Cardiac fibroblast (primary cell): ENCODE results near the gene MGST2.

Experiments used
- DNase-seq, 2 donors: peaks; one replicate each; pipeline versions ENCODE4 v3.0.0 to v3.0.0-alpha.2; 2010; ENCODE audit warnings: low read depth in 2 of 2
- H3K4me3 ChIP-seq, 2 donors: replicated peaks in 1 of 2; 1 replicate in 1 of 2; 2 replicates in 1 of 2; pipeline ENCODE4 v1.5.1; 2011; ENCODE audit warnings: low read depth in 2 of 2, low read length in 2 of 2, mild to moderate bottlenecking in 2 of 2, moderate library complexity in 1 of 2
- CTCF ChIP-seq: IDR thresholded peaks from one replicate; pipeline ENCODE4 v1.5.1; 2011; ENCODE audit warnings: low read depth, mild to moderate bottlenecking, low read length, inconsistent platforms

Gene MGST2

GRCh38 chr4:139712882-139713281 lies 47.3 kb downstream of the MGST2 start:
- DNase-seq, result no peak
- no peak for TF ChIP-seq CTCF
- H3K4me3 ChIP-seq, result no peak overlapping the region

GRCh38 chr4:139715746-139716391 lies 50.2 kb downstream of the MGST2 start:
- H3K4me3 ChIP-seq, result no peak overlapping the region
- peak in 1 of 2 donors; percentile 13 for DNase-seq
- no peak for TF ChIP-seq CTCF

GRCh38 chr4:139718358-139718757 lies 52.7 kb downstream of the MGST2 start:
- H3K4me3 ChIP-seq, result no peak overlapping the region
- TF ChIP-seq CTCF, result no peak
- no peak for DNase-seq

- TF ChIP-seq CTCF, result no peak
- DNase-seq, result no peak
These were observed 53.2 kb downstream of the MGST2 start for GRCh38 chr4:139718833-139719232.

GRCh38 chr4:139719381-139720101 lies 53.9 kb downstream of the MGST2 start:
- DNase-seq, result no peak
- no peak for TF ChIP-seq CTCF
- H3K4me3 ChIP-seq, result no peak overlapping the region

More at GRCh38 chr4:139718833-139719232, 53.2 kb downstream of the MGST2 start:
- H3K4me3 ChIP-seq, result no peak overlapping the region

GRCh38 chr4:139720806-139721205 lies 55.2 kb downstream of the MGST2 start:
- no peak overlapping the region for H3K4me3 ChIP-seq
- no peak for TF ChIP-seq CTCF
- DNase-seq, result peak; percentile 42 to 62
